ENCODE measurements around the gene GGCT. TPM values are rescaled to one million over a fixed set of nuclear protein-coding genes. Genes with fewer than 3 reads are reported as not detected.

The GGCT gene
- total and polyA plus RNA-seq, 5 donors from 2014 or later = 10.9 to 32.7 (median 26.1) TPM

DNA sequence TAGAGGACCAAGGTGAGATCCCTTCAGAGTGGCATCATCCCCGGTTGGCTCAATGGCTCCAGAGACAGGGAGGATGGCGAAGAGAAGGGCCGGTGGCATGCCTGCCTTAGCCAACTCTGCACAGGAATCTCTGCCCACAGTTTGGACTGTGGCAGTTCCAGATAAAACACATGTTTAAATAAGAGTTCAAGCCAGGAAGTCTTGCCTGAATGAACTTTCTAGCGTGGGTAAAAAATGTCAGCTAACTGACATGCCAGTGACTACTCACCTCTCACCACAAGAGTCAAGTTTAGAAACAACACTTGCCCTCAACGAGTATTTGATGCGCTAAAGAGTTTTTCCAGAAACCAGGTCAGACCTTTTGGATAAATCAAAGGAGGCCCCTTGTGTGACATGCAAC is 29.0 kb downstream of the GGCT start:
- Mint-ChIP-seq H3K36me3 (peaks cover 8% of the 10 kb centered on the region), H3K27ac (peak overlapping the region in 1 of 3 donors; percentile 25), H3K4me3 (no peak overlapping the region), H3K4me1 (peaks cover 36 to 89% (median 62%) of the 10 kb centered on the region in 4 donors), H3K27me3 (no peaks in the 10 kb centered on the region), H3K9me3 (no peaks in the 10 kb centered on the region)
- no peak for ATAC-seq (ENCODE audit: low read depth in 2 of 2)
- no peak overlapping the region for H3K27ac ChIP-seq (ENCODE audit: insufficient read depth, low read length, poor library complexity, severe bottlenecking)
- H3K36me3 ChIP-seq (ENCODE audit: control insufficient read depth, insufficient read depth, low read length) = peaks cover 9% of the 10 kb centered on the region
- no peaks in the 10 kb centered on the region for H3K9me3 ChIP-seq (ENCODE audit: control insufficient read depth in 2 of 2, low read length in 2 of 2)
- H3K4me1 ChIP-seq (ENCODE audit: control insufficient read depth, insufficient read depth, low read length, poor library complexity, severe bottlenecking) = peaks cover 46% of the 10 kb centered on the region
- H3K27me3 ChIP-seq (ENCODE audit: control insufficient read depth, insufficient read depth, low read length) = no peaks in the 10 kb centered on the region
- peak in 1 of 3 donors; percentile 29 for DNase-seq
- no peak overlapping the region for H3K4me3 ChIP-seq (ENCODE audit: low read depth, low read length)

DNA sequence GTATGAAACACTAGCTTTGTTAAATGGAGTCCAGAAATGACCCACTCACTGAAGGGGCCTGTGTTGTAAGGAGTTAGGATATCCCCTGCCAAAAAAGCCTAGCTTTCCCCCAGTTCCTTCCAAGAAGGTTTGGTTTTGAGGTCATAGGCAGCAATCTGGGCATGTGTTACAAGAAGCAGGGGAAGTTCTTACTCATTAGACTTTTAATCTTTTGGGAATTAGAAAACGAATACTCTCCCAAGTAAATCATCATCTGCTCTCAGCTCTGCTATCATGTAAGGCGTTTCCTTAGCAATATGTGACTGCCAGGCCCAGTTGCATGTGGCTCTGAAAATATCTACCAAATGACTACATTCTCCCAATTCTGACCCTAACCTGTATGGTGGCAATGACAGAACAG is 29.7 kb downstream of the GGCT start:
- Mint-ChIP-seq H3K4me3 (peak overlapping the region in 2 of 4 donors; percentile 8 to 34), H3K27me3 (no peaks in the 10 kb centered on the region), H3K27ac (no peak overlapping the region), H3K4me1 (peaks cover 36 to 90% (median 66%) of the 10 kb centered on the region in 4 donors), H3K36me3 (peaks cover 13% of the 10 kb centered on the region), H3K9me3 (no peaks in the 10 kb centered on the region)
- no peak for DNase-seq
- Histone ChIP-seq H3K4me1 (ENCODE audit: control insufficient read depth, insufficient read depth, low read length, poor library complexity, severe bottlenecking) (peaks cover 46% of the 10 kb centered on the region), H3K27ac (ENCODE audit: insufficient read depth, low read length, poor library complexity, severe bottlenecking) (no peak overlapping the region), H3K36me3 (ENCODE audit: control insufficient read depth, insufficient read depth, low read length) (peaks cover 9% of the 10 kb centered on the region), H3K27me3 (ENCODE audit: control insufficient read depth, insufficient read depth, low read length) (no peaks in the 10 kb centered on the region), H3K4me3 (ENCODE audit: low read depth, low read length) (no peak overlapping the region), H3K9me3 (ENCODE audit: control insufficient read depth in 2 of 2, low read length in 2 of 2) (no peaks in the 10 kb centered on the region)
- ATAC-seq (ENCODE audit: low read depth in 2 of 2) = no peak

DNA sequence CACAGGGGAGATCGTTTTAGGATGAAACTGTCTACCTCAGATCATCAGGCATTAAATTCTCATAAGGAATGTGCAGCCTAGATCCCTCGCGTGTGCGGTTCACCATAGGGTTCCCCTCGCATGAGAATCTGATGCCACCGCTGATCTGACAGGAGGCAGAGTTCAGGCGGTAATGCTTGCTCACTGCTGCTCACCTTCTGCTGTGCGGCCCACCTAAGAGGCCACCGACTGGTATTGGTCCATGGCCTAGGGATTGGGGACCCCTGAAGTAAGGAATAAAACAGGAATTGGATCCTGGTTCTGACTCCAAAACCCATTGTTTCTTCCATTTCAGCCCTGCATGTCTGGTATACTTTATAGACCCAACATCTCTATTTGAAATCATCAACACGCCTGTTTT is 30.1 kb downstream of the GGCT start:
- peak overlapping the region in 1 of 4 donors; percentile 34 for H3K4me3 Mint-ChIP-seq
- peaks cover 13% of the 10 kb centered on the region for H3K36me3 Mint-ChIP-seq
- ATAC-seq (ENCODE audit: low read depth in 2 of 2) = no peak
- H3K27me3 Mint-ChIP-seq = no peaks in the 10 kb centered on the region
- Histone ChIP-seq H3K4me3 (ENCODE audit: low read depth, low read length) (no peak overlapping the region), H3K27me3 (ENCODE audit: control insufficient read depth, insufficient read depth, low read length) (no peaks in the 10 kb centered on the region), H3K36me3 (ENCODE audit: control insufficient read depth, insufficient read depth, low read length) (peaks cover 11% of the 10 kb centered on the region), H3K9me3 (ENCODE audit: control insufficient read depth in 2 of 2, low read length in 2 of 2) (no peaks in the 10 kb centered on the region), H3K4me1 (ENCODE audit: control insufficient read depth, insufficient read depth, low read length, poor library complexity, severe bottlenecking) (peaks cover 45% of the 10 kb centered on the region), H3K27ac (ENCODE audit: insufficient read depth, low read length, poor library complexity, severe bottlenecking) (no peak overlapping the region)
- H3K4me1 Mint-ChIP-seq = peaks cover 36 to 88% (median 66%) of the 10 kb centered on the region in 4 donors
- no peaks in the 10 kb centered on the region for H3K9me3 Mint-ChIP-seq
- no peak for DNase-seq
- H3K27ac Mint-ChIP-seq = peak overlapping the region in 2 of 3 donors; percentile 1 to 11

DNA sequence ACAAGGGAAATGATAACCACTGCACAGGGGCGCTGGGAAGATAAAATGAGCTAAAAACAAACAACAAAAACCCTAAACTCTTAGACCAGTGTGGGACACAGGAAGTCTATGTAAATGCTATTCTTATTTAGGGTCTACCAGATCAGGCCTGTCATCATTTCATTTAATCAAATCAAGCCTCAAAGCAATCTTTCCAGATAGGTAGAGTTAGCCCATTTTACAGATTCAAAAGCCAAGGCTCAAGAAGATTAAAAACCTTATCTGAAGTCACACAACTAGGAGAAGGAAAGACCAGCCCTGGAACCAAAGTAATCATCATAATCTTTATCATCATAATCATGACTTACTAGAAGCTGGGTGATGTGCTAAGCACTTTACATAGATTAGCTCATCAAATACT is 30.7 kb downstream of the GGCT start:
- peak overlapping the region in 2 of 3 donors; percentile 1 to 11 for H3K27ac Mint-ChIP-seq
- H3K9me3 ChIP-seq (ENCODE audit: control insufficient read depth in 2 of 2, low read length in 2 of 2) = no peaks in the 10 kb centered on the region
- no peaks in the 10 kb centered on the region for H3K27me3 ChIP-seq (ENCODE audit: control insufficient read depth, insufficient read depth, low read length)
- H3K27me3 Mint-ChIP-seq = no peaks in the 10 kb centered on the region
- peaks cover 17% of the 10 kb centered on the region for H3K36me3 Mint-ChIP-seq
- H3K36me3 ChIP-seq (ENCODE audit: control insufficient read depth, insufficient read depth, low read length) = peaks cover 17% of the 10 kb centered on the region
- peak overlapping the region in 2 of 4 donors; percentile 8 to 34 for H3K4me3 Mint-ChIP-seq
- no peak overlapping the region for H3K4me3 ChIP-seq (ENCODE audit: low read depth, low read length)
- peaks cover 32 to 89% (median 66%) of the 10 kb centered on the region in 4 donors for H3K4me1 Mint-ChIP-seq
- ATAC-seq (ENCODE audit: low read depth in 2 of 2) (no peak), DNase-seq (no peak)
- no peaks in the 10 kb centered on the region for H3K9me3 Mint-ChIP-seq
- peaks cover 41% of the 10 kb centered on the region for H3K4me1 ChIP-seq (ENCODE audit: control insufficient read depth, insufficient read depth, low read length, poor library complexity, severe bottlenecking)
- H3K27ac ChIP-seq (ENCODE audit: insufficient read depth, low read length, poor library complexity, severe bottlenecking) = no peak overlapping the region

DNA sequence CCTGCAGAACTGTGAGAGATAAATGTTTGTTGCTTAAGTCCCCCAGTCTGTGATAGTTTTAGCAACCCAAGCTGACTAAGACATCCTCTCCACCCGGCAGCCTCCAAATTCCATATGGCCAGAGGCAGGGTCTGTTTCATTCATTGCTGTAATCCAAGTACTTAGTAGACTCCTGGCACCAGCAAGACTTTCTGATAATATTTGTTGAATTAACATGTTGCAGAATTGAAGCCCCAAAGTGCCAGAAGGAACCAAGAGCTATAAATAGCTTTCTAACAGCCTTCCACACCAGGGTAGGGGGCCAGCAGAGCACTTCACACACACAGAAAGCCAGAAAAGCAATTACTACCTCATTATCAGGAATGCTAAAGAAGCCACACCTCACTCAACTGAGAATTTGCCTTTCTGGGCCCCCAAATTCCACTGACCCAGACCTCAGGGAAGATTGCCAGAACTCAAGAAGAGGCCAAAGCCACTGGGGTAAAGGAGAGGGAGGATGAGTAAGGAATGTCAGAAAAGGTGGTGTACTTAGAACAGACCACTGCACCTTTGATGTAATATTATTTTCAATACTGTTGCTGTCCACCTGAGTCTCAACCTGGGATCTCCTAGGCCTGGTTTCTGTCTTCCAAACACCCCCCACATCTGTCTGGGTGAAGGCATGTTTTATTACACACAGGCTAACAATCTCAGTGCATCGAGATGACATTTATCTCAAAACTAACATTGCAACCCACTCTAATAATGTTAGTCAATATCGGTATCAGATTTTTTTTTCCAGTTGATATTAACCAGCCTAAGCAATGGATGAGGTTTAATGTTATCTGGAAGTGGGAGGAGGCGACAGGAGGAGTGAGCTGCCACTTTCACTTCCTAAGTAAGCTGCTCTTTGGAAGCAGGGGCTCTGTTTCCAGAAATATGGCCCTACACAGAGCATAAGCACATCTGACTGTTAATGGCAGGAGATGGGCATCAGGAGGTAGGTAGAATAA is 31.5 kb downstream of the GGCT start:
- Mint-ChIP-seq H3K9me3 (no peaks in the 10 kb centered on the region), H3K27me3 (no peaks in the 10 kb centered on the region), H3K36me3 (peaks cover 23% of the 10 kb centered on the region), H3K4me1 (peaks cover 36 to 94% (median 73%) of the 10 kb centered on the region in 4 donors), H3K4me3 (peak overlapping the region in 1 of 4 donors; percentile 34), H3K27ac (peak overlapping the region in 1 of 3 donors; percentile 58)
- ATAC-seq (ENCODE audit: low read depth in 2 of 2) (no peak), DNase-seq (no peak)
- H3K36me3 ChIP-seq (ENCODE audit: control insufficient read depth, insufficient read depth, low read length) = peaks cover 20% of the 10 kb centered on the region
- H3K27ac ChIP-seq (ENCODE audit: insufficient read depth, low read length, poor library complexity, severe bottlenecking) = no peak overlapping the region
- H3K9me3 ChIP-seq (ENCODE audit: control insufficient read depth in 2 of 2, low read length in 2 of 2) = no peaks in the 10 kb centered on the region
- H3K4me3 ChIP-seq (ENCODE audit: low read depth, low read length) = no peak overlapping the region
- H3K4me1 ChIP-seq (ENCODE audit: control insufficient read depth, insufficient read depth, low read length, poor library complexity, severe bottlenecking) = peaks cover 39% of the 10 kb centered on the region
- no peaks in the 10 kb centered on the region for H3K27me3 ChIP-seq (ENCODE audit: control insufficient read depth, insufficient read depth, low read length)

DNA sequence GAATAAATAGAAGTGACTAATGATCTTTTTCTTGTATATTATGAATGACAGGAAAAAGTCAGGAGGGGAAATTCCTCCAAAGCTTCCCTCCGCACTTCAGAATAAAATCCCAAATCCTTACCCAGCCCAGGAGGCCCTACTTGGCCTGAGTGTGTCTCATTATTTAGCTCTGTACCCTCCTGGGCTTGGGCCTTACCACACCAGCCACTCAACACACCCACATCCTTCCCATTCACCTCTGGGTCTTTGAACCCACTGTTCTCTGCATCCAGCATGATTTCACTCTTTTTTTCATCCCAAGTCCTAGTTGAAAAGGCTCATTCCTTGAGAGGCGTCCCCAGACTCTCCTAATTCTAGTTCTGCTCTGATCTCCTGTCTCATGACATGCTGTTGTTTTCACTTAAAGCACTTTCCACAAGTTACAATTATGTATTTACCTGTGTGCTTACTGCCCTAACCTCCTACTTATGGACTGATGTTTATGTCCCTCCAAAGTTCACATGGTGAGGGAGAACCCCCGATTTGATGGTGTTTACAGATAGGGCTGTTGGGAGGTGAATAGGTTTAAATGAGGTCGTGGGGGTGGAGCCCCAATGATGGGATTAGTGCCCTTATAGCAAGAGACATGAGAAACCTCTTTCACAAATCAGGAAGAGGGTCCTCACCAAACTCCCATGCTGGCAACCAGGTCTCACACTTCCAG is 32.4 kb downstream of the GGCT start:
- H3K4me1 Mint-ChIP-seq = peaks cover 40 to 96% (median 74%) of the 10 kb centered on the region in 4 donors
- no peaks in the 10 kb centered on the region for H3K27me3 Mint-ChIP-seq
- Histone ChIP-seq H3K27me3 (ENCODE audit: control insufficient read depth, insufficient read depth, low read length) (no peaks in the 10 kb centered on the region), H3K36me3 (ENCODE audit: control insufficient read depth, insufficient read depth, low read length) (peaks cover 20% of the 10 kb centered on the region), H3K27ac (ENCODE audit: insufficient read depth, low read length, poor library complexity, severe bottlenecking) (no peak overlapping the region), H3K4me3 (ENCODE audit: low read depth, low read length) (no peak overlapping the region), H3K4me1 (ENCODE audit: control insufficient read depth, insufficient read depth, low read length, poor library complexity, severe bottlenecking) (peaks cover 31% of the 10 kb centered on the region), H3K9me3 (ENCODE audit: control insufficient read depth in 2 of 2, low read length in 2 of 2) (no peaks in the 10 kb centered on the region)
- ATAC-seq (ENCODE audit: low read depth in 2 of 2) (no peak), DNase-seq (peak in 1 of 3 donors; percentile 28)
- H3K9me3 Mint-ChIP-seq = no peaks in the 10 kb centered on the region
- peaks cover 24% of the 10 kb centered on the region for H3K36me3 Mint-ChIP-seq
- H3K27ac Mint-ChIP-seq = peak overlapping the region in 2 of 3 donors; percentile 34 to 58
- H3K4me3 Mint-ChIP-seq = peak overlapping the region in 1 of 4 donors; percentile 35

DNA sequence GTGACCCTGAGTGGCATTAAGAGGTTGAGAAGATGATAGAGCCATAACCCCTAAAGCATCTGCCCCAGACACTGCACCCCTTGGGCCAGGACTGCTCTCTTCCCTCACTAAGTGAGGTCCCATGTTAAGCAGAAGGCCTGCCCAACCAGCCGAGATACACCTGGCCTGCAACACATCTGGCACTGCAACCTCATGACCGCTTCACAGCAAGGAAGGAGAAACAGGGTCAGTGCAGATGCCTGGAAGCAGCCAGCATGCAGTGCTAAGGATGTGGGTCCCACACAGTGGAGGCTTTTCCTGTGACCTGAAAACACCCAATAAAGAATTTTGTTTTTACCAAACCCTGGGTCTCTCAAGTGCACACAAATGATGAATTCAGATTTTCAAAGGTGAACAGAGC is 33.4 kb downstream of the GGCT start:
- Mint-ChIP-seq H3K4me3 (peak overlapping the region in 1 of 4 donors; percentile 41), H3K36me3 (peaks cover 24% of the 10 kb centered on the region), H3K27ac (peak overlapping the region in 2 of 3 donors; percentile 21 to 74), H3K4me1 (peaks cover 39 to 91% (median 69%) of the 10 kb centered on the region in 4 donors), H3K9me3 (no peaks in the 10 kb centered on the region), H3K27me3 (no peaks in the 10 kb centered on the region)
- Histone ChIP-seq H3K4me3 (ENCODE audit: low read depth, low read length) (no peak overlapping the region), H3K27ac (ENCODE audit: insufficient read depth, low read length, poor library complexity, severe bottlenecking) (no peak overlapping the region), H3K27me3 (ENCODE audit: control insufficient read depth, insufficient read depth, low read length) (no peaks in the 10 kb centered on the region), H3K36me3 (ENCODE audit: control insufficient read depth, insufficient read depth, low read length) (peaks cover 20% of the 10 kb centered on the region), H3K9me3 (ENCODE audit: control insufficient read depth in 2 of 2, low read length in 2 of 2) (no peaks in the 10 kb centered on the region), H3K4me1 (ENCODE audit: control insufficient read depth, insufficient read depth, low read length, poor library complexity, severe bottlenecking) (peaks cover 20% of the 10 kb centered on the region)
- DNase-seq (peak in 1 of 3 donors; percentile 11), ATAC-seq (ENCODE audit: low read depth in 2 of 2) (peak in 1 of 2 donors; percentile 37)

Measured in CD4-positive, CD25-positive, alpha-beta regulatory T cell (primary cell).